ENCODE data around the gene LSAMP. TPM values are rescaled to one million over a fixed set of nuclear protein-coding genes. Genes with fewer than 3 reads are reported as not detected.

Gene LSAMP
- total and polyA plus RNA-seq, 2 of the 13 experiments (the other 11 are each of a cell fraction or from before 2014, with no cell fraction given) = not detected

GRCh38 chr3:115792206-115792955, 652.9 kb downstream of the LSAMP start (continued):
- TF ChIP-seq, protein P1, sequence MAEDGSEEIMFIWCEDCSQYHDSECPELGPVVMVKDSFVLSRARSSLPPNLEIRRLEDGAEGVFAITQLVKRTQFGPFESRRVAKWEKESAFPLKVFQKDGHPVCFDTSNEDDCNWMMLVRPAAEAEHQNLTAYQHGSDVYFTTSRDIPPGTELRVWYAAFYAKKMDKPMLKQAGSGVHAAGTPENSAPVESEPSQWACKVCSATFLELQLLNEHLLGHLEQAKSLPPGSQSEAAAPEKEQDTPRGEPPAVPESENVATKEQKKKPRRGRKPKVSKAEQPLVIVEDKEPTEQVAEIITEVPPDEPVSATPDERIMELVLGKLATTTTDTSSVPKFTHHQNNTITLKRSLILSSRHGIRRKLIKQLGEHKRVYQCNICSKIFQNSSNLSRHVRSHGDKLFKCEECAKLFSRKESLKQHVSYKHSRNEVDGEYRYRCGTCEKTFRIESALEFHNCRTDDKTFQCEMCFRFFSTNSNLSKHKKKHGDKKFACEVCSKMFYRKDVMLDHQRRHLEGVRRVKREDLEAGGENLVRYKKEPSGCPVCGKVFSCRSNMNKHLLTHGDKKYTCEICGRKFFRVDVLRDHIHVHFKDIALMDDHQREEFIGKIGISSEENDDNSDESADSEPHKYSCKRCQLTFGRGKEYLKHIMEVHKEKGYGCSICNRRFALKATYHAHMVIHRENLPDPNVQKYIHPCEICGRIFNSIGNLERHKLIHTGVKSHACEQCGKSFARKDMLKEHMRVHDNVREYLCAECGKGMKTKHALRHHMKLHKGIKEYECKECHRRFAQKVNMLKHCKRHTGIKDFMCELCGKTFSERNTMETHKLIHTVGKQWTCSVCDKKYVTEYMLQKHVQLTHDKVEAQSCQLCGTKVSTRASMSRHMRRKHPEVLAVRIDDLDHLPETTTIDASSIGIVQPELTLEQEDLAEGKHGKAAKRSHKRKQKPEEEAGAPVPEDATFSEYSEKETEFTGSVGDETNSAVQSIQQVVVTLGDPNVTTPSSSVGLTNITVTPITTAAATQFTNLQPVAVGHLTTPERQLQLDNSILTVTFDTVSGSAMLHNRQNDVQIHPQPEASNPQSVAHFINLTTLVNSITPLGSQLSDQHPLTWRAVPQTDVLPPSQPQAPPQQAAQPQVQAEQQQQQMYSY (CRISPR knock-in tag; IDR thresholded peaks at IDR 0.05) = peak; percentile 21; the same call in 1 of the 2 replicates
- TF ChIP-seq ZNF512 (CRISPR knock-in tag; IDR thresholded peaks at IDR 0.05) (no peak), ZNF225 (CRISPR knock-in tag; IDR thresholded peaks at IDR 0.05) (no peak), ZNF773 (CRISPR knock-in tag; IDR thresholded peaks at IDR 0.05; ENCODE audit: borderline replicate concordance) (no peak), ZNF33B (CRISPR knock-in tag; IDR thresholded peaks at IDR 0.05) (no peak), ZNF460 (CRISPR knock-in tag; IDR thresholded peaks at IDR 0.05; ENCODE audit: borderline replicate concordance) (no peak)
- TF ChIP-seq, protein P2, sequence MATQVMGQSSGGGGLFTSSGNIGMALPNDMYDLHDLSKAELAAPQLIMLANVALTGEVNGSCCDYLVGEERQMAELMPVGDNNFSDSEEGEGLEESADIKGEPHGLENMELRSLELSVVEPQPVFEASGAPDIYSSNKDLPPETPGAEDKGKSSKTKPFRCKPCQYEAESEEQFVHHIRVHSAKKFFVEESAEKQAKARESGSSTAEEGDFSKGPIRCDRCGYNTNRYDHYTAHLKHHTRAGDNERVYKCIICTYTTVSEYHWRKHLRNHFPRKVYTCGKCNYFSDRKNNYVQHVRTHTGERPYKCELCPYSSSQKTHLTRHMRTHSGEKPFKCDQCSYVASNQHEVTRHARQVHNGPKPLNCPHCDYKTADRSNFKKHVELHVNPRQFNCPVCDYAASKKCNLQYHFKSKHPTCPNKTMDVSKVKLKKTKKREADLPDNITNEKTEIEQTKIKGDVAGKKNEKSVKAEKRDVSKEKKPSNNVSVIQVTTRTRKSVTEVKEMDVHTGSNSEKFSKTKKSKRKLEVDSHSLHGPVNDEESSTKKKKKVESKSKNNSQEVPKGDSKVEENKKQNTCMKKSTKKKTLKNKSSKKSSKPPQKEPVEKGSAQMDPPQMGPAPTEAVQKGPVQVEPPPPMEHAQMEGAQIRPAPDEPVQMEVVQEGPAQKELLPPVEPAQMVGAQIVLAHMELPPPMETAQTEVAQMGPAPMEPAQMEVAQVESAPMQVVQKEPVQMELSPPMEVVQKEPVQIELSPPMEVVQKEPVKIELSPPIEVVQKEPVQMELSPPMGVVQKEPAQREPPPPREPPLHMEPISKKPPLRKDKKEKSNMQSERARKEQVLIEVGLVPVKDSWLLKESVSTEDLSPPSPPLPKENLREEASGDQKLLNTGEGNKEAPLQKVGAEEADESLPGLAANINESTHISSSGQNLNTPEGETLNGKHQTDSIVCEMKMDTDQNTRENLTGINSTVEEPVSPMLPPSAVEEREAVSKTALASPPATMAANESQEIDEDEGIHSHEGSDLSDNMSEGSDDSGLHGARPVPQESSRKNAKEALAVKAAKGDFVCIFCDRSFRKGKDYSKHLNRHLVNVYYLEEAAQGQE (IDR thresholded peaks at IDR 0.05; ENCODE audit: borderline replicate concordance in 1 of 2, low read depth in 1 of 2, low read length in 2 of 2) = peak in 1 of 2 experiments; percentile 55; a peak in 1 of 4 replicates
- TF ChIP-seq, protein P3, sequence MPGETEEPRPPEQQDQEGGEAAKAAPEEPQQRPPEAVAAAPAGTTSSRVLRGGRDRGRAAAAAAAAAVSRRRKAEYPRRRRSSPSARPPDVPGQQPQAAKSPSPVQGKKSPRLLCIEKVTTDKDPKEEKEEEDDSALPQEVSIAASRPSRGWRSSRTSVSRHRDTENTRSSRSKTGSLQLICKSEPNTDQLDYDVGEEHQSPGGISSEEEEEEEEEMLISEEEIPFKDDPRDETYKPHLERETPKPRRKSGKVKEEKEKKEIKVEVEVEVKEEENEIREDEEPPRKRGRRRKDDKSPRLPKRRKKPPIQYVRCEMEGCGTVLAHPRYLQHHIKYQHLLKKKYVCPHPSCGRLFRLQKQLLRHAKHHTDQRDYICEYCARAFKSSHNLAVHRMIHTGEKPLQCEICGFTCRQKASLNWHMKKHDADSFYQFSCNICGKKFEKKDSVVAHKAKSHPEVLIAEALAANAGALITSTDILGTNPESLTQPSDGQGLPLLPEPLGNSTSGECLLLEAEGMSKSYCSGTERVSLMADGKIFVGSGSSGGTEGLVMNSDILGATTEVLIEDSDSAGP (CRISPR knock-in tag; IDR thresholded peaks at IDR 0.05; ENCODE audit: borderline replicate concordance) = no peak

Data from HepG2 (cell line).